ENCODE data around the gene ZNF789. TPM values are rescaled to one million over a fixed set of nuclear protein-coding genes. Genes with fewer than 3 reads are reported as not detected.

The ZNF789 gene
- total and polyA plus RNA-seq, 10 of the 15 experiments (the other 5 are each of a cell fraction or from before 2014, with no cell fraction given): 5.6 to 44.6 (median 21.3) TPM

GRCh38 chr7:99478464-99479440 lies 6.1 kb downstream of the ZNF789 start:
- Histone ChIP-seq H3K4me1 (ENCODE audit: control insufficient read depth, insufficient read depth, low read length) (peaks cover 6% of the 10 kb centered on the region), H3K4me3 (no peak overlapping the region), H3K9me3 (replicated peaks; ENCODE audit: control insufficient read depth, insufficient read depth, low read length) (no peaks in the 10 kb centered on the region), H3K36me3 (ENCODE audit: control insufficient read depth in 2 of 2, insufficient read depth in 2 of 2, low read length in 1 of 2) (peaks cover 11 to 16% of the 10 kb centered on the region in 2 experiments), H3K79me2 (ENCODE audit: control insufficient read depth, insufficient read depth, low read length) (peaks cover 32% of the 10 kb centered on the region), H2AFZ (ENCODE audit: control insufficient read depth, low read depth, low read length) (no peak overlapping the region), H3K9ac (ENCODE audit: control insufficient read depth, insufficient read depth, low read length) (no peak overlapping the region), H3K27ac (ENCODE audit: control insufficient read depth, insufficient read depth) (no peak overlapping the region), H4K20me1 (ENCODE audit: control insufficient read depth, insufficient read depth) (no peaks in the 10 kb centered on the region), H3K27me3 (replicated peaks in 1 of 2; ENCODE audit: control insufficient read depth in 2 of 2, insufficient read depth in 2 of 2, low read length in 1 of 2) (no peaks in the 10 kb centered on the region), H3K4me2 (ENCODE audit: control insufficient read depth, insufficient read depth) (no peak overlapping the region; the same call in 1 of the 2 replicates)
- POLR2A ChIA-PET: no interaction called here
- FAIRE-seq (no peak), ATAC-seq (peak; percentile 24), DNase-seq (ENCODE audit: low read depth, low spot score) (no peak)
- SMC1A ChIA-PET (ENCODE audit: uncharacterized antibody, unreplicated experiment): no interaction called here
- RAD21 ChIA-PET (ENCODE audit: unreplicated experiment): no interaction called here
- in situ Hi-C loops (cut with MboI): no loop called here
- intact Hi-C loops (cut with micrococcal nuclease; ENCODE audit: unreplicated experiment): no loop called here
- peak; percentile 40; the same call in 1 of the 2 replicates for TF ChIP-seq SPI1 (IDR thresholded peaks at IDR 0.05; ENCODE audit: borderline replicate concordance, insufficient read depth, low read depth, low read length)
- no peak for TF ChIP-seq SMAD5 (IDR thresholded peaks at IDR 0.05; ENCODE audit: low read depth)
- TF ChIP-seq RAD51 (IDR thresholded peaks at IDR 0.05): no peak
- no peak for TF ChIP-seq KLF5 (IDR thresholded peaks at IDR 0.05; ENCODE audit: partially characterized antibody)
- TF ChIP-seq POLR2AphosphoS5 (IDR thresholded peaks at IDR 0.05; ENCODE audit: low read length): peak; percentile 26; the same call in 1 of the 2 replicates
- TF ChIP-seq ZNF24 (IDR thresholded peaks at IDR 0.05): no peak
- no peak for TF ChIP-seq YY1 (IDR thresholded peaks at IDR 0.05; ENCODE audit: low read depth, low read length)
- TF ChIP-seq WRNIP1 (IDR thresholded peaks at IDR 0.05; ENCODE audit: borderline replicate concordance, low read depth, low read length): no peak
- TF ChIP-seq BCL3 (IDR thresholded peaks at IDR 0.05; ENCODE audit: borderline replicate concordance, insufficient read depth, low read depth, low read length, poor library complexity, severe bottlenecking): no peak
- TF ChIP-seq BCL11A (IDR thresholded peaks at IDR 0.05; ENCODE audit: low read depth, low read length): no peak
- no peak for TF ChIP-seq MEF2A (IDR thresholded peaks at IDR 0.05; ENCODE audit: insufficient read depth, low read depth, low read length)
- TF ChIP-seq ZBED1 (IDR thresholded peaks at IDR 0.05; ENCODE audit: borderline replicate concordance): no peak
- TF ChIP-seq, protein P1, sequence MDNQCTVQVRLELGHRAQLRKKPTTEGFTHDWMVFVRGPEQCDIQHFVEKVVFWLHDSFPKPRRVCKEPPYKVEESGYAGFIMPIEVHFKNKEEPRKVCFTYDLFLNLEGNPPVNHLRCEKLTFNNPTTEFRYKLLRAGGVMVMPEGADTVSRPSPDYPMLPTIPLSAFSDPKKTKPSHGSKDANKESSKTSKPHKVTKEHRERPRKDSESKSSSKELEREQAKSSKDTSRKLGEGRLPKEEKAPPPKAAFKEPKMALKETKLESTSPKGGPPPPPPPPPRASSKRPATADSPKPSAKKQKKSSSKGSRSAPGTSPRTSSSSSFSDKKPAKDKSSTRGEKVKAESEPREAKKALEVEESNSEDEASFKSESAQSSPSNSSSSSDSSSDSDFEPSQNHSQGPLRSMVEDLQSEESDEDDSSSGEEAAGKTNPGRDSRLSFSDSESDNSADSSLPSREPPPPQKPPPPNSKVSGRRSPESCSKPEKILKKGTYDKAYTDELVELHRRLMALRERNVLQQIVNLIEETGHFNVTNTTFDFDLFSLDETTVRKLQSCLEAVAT (IDR thresholded peaks at IDR 0.05): no peak
- WGBS (ENCODE audit: insufficient coverage, insufficient replicate concordance, low lambda C conversion rate, missing lambda C conversion rate): 77% methylated on average over 14 of the region's 15 CpGs
- CTCF ChIA-PET: no interaction called here
- no TSS peak for BruUV-seq (replicated peaks)
